Choroid plexus epithelial cell (primary cell): ENCODE results near the gene SPTY2D1.
A peak's percentile ranks its signal among the peaks of the same experiment; 100 is the strongest.

Experiments
- DNase-seq: peaks from one replicate; pipeline ENCODE4 v3.0.0-alpha.2; 2010; ENCODE audit warnings: low read depth
- H3K4me3 ChIP-seq: 2 replicates; pipeline ENCODE4 v1.5.1; 2011; ENCODE audit warnings: low read depth, mild to moderate bottlenecking, control low read depth, low read length, moderate library complexity
- CTCF ChIP-seq: conservative IDR thresholded peaks from 2 replicates; pipeline ENCODE4 v1.5.1; 2011; ENCODE audit warnings: low read depth, mild to moderate bottlenecking, control low read depth, inconsistent platforms, low read length, moderate library complexity

Gene SPTY2D1

GRCh38 chr11:18615628-18616392, 18.3 kb downstream of the SPTY2D1 start:
- H3K4me3 ChIP-seq: no peak overlapping the region
- DNase-seq: peak; percentile 33

GRCh38 chr11:18614667-18615066, 19.5 kb downstream of the SPTY2D1 start:
- H3K4me3 ChIP-seq: no peak overlapping the region
- TF ChIP-seq CTCF: no peak
- DNase-seq: no peak

More at GRCh38 chr11:18615628-18616392, 18.3 kb downstream of the SPTY2D1 start:
- TF ChIP-seq CTCF: no peak

GRCh38 chr11:18612394-18612793, 21.7 kb downstream of the SPTY2D1 start:
- TF ChIP-seq CTCF: no peak
- DNase-seq: no peak
- no peak overlapping the region for H3K4me3 ChIP-seq

- TF ChIP-seq CTCF: no peak
- no peak for DNase-seq
- no peak overlapping the region for H3K4me3 ChIP-seq
Observed at GRCh38 chr11:18611196-18611595, 22.9 kb downstream of the SPTY2D1 start.

- no peak overlapping the region for H3K4me3 ChIP-seq
- DNase-seq: peak; percentile 60
- TF ChIP-seq CTCF: no peak
Observed at GRCh38 chr11:18608376-18608775, 25.8 kb downstream of the SPTY2D1 start.

- no peak for TF ChIP-seq CTCF
- no peak for DNase-seq
- H3K4me3 ChIP-seq: no peak overlapping the region
Observed at GRCh38 chr11:18600915-18601569, 33.1 kb downstream of the SPTY2D1 start.
